Stimulated activated CD4-positive, alpha-beta T cell treated with anti-CD3 and anti-CD28 coated beads, Interleukin-2, amount 100 ng/mL, for 48 hours (primary cell): Measurements from ENCODE around the gene RASGRP2.

ENCODE experiments used
- DNase-seq, 2 donors: peaks; one replicate each; pipeline ENCODE4 v3.0.0-alpha.2; 2020

Gene RASGRP2

DNA sequence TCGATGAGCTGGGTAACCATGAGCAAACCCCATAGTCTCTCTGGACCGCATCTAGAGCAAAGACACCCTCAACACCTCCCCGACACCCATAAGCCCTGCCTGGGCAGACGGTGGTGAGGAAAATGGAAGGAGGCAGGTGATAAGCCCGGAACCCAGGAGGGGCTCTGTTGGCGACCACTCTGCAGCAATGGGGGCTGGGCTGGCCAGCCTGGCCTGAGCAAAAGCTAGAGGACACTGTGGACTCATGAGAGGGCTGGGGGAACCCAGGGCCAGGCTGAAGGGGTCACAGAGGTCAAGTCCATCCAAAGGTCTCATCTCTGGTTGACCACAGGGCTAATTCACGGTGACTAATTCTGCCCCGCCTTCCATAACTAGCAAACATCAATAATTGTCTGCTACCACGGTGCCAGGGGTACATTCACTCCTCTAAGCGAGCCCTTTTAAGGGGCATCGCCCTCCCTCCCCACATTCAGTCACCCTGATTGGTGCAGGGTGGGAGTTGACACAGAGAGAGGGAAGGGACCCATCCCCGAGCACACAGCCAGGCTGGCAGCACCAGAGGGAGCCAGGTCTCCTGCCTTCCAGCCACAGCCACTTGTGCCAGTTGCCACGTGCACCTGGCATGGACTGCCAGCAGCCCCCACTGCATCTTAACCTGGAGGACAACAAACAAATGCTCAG, 11.9 kb upstream of the RASGRP2 start:
- DNase-seq, result no peak

DNA sequence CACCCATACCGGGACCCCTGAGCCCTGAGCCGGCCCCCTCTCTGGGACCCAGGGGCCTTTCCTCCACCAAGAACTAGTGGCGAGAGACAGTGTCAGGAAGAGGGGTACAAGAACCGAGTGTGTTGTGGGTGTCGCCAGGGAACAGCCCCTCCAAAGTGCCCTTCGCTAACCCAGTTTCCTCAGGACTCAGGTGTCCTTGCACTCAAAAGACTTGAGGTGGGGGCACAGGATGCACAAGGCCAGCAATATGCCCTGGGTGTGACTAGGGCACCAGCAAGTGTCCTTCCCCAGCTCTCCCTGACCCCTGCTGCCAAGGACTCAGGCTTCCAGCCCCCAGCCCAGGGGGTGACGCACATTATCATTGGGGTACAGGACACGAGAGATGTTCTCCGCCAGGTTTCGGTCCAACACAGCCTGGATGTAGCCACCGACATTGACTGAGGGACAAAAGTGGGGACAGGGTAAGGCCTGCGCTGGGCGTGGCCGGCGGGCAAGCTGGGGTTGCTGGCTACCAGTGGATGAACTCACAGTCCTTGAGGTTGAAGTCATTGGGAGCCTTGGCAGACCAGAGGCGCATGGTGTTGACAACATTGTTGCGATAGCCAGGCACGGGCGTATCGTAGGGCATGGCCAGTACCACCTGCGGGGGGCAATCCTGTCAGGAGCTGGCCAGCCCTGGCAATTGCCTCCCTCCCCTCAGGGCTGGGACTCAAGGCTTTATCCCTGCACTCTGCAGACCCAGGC, 11.1 kb upstream of the RASGRP2 start:
- no peak for DNase-seq

DNA sequence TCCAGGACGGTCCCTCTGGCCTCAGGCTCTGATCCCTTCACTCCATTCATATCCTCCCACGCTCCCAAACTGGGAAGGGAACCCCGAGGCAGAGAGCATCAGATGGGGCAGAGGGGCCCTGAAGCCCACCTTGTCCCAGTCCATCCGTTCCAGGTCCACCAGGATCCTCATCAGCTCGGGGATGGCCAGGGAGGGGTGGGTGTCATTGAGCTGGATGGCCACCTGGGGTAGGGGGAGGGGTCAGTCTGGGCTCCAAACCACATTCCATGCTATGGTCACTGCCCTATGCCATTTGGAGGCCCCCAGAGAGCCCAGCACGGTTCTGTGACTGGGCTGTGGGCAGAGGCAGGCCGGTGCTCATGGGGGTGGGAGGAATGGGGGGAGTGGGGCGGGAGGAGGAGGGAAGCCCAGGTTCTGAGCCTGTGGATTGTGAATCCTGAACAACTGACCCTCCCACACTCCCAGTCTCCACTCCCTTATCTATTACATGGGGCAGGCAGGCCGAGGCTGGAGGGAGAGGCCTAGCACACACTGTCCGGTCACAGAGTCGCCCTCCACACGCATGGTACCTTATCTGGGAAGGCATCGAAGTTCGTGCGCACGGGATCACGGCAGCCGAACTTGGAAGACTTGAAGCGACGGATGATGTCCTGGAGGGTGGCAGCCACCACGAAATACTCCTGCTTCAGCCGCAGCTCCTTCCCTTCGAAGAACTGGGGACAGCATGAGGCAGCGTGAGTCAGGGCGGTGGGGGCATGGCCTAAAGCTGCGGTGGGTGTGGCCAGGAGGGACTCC, 10.4 kb upstream of the RASGRP2 start:
- no peak for DNase-seq

DNA sequence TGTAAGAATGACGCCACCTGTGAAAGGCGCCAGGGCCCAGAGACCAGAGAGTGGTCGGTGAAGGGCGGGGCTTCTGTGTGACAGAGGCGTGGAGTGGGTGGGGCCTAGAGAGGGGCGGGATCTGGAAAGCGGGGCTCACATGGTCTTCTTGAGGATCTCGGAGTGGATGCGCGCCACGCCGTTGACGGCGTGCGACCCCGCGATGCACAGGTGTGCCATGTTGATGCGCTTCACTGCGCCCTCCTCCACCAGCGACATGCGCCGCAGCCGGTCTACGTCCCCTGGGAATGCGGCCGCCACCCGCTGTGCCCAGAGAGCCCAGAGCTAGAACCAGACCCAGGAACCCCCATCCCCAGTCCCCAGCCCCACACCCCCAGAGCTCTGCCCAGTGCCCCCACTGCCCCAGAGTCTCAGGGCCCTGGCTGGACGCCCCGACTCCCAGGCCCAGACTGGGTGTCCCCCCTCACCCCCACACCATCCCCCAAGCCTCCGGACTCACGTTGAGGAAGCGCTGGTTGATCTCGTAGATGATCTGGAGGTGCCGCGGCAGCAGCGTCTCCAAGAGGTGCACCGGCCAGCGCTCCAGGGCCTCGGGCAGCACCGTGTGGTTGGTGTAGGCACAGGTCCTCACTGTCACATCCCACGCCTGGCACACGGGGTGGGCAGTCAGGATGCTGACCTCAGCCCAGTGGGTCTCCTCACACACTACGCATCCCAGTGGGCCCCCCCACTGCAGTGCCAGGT, 9.6 kb upstream of the RASGRP2 start:
- DNase-seq, result no peak

DNA sequence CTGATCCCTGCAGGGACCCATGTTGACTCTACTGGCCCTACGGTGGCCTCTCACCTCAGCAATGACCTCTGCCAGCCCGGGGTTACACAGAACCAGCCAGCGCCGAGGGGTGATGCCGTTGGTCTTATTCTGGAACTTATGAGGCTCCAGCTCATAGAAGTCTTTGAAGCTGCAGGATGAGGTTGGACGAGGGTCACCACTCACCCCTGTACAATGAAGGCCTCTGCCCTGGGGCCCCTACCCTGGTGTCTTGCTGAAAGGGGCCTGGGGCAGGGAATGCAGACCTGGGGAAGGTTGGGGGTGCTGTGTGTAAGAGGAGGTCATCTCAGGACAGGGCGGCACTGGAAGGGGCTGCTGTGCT, 9.1 kb upstream of the RASGRP2 start:
- no peak for DNase-seq

DNA sequence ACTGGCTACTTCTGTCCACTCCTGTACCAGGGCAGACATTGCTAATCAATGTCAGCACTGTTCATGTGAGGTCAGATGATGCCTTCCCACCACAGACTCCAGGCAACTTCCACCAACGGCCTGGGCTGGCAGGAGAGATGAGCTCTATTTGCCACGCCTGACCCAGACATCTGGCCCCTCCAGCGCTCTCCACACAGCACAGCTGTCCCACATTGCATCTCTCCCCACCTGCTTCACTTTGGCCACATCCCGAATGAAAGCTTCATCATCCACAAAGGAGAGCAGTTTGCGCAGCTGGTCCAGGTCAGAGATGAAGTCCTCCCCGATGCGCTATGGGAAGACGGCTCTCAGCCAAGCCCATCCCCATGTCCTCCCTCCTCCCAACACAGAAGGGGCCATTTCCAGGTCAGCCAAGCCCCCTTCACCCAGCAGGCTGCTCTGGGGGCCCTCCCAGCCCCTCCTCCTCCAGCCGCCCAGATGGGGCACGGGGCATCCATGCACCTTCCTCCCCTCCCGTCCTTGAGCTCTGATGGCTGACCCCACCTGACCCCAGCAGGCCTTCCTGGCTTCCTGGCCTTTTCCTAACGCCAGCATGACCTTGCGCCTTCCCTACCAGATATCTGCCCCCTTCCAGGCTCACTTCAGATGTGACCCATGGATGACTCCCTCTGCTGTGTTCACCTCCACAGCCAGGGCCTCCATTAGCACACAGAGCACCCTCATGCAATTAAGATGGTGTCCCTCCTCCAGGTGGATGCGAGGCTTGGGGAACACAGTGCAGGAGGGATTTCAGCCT, 8.4 kb upstream of the RASGRP2 start:
- no peak for DNase-seq

DNA sequence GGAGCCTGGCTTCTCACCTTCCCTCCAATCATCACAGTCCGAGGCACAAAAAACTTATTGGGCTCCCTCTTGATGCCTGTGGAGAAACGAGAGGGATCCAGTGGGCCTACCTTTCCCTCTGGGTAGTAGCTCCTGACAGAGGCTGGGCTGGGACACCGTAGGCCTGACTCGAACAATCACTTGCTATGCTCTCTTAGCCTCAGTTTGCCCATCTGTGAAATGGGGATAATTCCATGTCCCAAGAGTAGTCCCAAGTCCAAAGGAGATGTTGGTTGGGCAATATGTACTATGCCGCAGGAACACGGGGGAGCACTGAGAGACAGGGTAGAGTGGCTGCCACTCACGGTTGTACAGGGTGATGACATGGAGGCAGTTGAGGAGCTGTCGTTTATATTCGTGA, 7.6 kb upstream of the RASGRP2 start:
- no peak for DNase-seq

DNA sequence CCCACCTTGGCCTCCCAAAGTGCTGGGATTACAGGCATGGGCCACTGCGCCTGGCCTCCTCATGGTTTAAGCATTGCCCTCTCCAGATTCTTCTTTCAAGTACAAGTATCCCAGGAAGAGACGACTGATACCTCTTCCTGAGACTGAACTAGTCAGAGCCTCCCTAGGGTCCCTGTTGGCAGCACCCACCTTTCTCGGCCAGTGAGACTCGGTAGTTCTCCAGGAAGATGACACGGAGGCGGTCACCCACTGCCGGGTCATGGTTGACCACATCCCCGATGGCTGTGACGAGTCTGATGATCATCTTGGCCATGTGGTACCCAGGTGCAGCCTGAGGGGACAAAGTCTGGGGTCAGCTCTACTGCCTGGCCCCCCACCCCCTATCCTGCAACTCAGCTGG, 7.2 kb upstream of the RASGRP2 start:
- DNase-seq, result no peak

DNA sequence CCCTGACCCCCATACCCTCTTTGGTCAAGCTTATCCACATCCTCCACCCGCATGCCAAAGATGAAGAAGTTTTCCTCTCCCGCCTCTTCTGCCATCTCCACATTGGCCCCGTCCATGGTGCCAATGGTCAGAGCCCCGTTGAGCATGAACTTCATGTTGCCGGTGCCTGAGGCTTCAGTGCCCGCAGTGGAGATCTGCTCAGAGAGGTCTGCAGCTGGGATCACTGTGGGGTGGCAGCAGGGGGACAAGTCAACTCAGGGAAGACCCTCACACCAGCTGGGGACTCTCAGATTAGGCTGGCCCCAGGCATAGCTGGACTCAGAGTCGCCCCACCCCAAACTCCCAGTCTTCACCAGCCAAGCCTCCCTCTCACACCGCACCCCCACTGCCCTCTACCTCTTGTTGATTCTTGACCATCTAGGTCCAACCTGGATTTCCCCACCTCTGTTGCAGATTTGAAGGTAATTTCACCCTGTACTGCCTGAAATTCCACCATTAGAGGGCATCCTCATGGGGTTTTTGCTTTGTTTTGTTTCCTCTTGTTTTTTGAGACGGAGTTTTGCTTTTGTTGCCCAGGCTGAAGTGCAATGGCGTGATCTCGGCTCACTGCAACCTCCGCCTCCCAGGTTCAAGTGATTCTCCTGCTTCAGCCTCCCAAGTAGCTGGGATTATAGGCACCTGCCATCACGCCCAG, 6.6 kb upstream of the RASGRP2 start:
- no peak for DNase-seq

DNA sequence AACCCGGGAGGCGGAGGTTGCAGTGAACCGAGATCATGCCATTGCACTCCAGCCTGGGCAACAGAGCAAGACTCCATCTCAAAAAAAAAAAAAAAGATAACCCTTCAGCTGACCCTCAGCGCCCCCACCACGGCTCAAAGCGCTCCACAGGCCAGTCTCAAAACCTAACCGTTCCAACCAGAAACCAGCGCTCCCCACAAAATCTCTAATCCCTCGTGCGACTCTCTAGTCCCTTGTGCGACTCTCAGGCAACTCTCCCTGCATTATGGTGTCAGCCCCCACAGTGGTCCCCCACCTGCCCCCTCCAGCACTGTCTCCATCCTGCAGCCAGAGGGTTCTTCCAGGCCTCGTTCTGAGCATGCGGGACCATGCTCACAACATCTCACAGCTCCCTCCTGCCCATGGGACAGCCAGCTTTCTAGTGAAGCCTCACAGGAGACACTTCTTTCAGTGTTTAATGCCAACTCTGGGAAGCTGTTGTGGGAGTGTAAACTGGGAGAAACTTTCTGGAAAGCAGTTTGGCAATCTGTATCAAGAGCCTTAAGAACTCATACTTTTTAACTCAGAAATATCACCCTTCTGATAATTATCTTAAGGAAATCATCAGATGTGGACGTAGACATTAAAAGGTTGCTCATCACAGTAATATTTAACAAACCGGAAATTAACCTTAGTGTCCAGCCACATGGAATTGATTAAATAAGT, 4.2 kb upstream of the RASGRP2 start:
- DNase-seq, result no peak

DNA sequence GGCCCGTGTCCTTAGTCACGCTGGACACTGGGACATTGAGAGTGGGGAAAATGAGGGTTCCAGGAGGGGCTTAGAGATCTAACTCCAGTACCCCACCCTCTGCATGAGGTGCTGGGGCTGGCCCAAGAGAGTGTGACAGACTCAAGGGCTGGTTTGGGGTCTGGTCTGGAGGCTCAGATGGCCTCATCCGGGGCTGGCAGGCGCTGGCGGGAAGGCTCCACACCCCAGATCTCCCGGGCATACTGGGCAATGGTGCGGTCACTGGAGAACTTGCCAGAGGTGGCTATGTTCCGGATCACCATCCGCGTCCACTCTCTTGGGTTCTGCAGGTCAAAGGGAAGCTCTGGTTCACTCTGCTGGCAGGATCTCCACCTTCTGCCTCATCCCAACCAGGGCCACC, 2.5 kb upstream of the RASGRP2 start:
- no peak for DNase-seq

DNA sequence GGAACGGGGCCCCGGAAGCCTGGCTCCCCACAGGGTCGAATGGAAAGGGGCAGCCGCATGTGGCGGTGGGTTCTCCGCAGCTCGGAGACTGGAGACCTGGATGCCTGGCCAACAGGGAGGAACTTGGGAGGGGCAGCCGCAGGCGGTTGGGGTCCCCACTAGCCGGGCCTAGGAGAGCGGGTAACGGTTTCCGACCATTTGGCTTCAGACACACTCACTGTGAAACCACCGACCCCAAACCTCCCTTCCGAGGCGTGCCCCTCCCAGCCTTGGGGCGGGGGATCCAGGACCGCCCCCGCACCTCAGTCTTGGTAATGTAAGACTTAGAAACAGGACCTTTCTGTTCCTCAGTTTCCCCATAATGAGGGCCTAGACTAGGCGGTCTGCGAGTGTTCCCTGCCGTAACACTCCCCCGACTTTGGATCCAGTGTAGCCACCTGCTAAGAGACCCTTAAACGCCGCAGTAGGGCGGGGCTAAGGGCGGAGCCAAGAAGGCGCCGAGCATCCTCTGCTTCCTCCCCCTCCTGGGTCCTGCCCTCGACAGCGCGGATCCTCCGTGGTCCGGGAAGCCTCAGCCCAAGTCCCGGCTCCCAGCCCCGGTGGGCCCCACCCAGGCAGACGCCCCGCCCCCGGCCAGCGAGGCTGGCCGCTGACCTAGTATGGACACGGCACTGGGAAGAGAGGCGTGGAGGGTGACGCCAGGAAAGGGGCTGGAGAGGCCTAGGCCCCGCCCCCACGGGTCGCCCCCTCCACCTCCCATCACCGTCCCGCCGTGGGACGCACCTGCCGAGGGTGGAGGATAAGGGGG, 1.8 kb upstream of the RASGRP2 start:
- no peak for DNase-seq

DNA sequence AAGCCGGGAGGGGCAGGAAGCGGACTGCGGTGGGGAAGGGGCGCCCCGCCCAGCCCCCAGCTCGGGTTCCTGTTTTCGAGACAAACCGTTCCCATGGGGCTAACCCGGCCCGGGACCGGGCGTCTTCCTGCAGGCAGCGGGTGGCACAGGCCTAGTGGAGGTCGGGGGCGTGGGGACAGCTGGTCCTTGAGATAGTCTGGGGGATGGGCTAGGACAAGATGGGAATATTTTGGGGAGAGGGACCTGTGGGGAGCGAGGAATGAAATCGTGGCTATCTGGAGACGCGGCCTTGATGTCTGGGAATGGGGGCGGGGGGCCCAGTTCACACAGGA, 1.2 kb upstream of the RASGRP2 start:
- no peak for DNase-seq

DNA sequence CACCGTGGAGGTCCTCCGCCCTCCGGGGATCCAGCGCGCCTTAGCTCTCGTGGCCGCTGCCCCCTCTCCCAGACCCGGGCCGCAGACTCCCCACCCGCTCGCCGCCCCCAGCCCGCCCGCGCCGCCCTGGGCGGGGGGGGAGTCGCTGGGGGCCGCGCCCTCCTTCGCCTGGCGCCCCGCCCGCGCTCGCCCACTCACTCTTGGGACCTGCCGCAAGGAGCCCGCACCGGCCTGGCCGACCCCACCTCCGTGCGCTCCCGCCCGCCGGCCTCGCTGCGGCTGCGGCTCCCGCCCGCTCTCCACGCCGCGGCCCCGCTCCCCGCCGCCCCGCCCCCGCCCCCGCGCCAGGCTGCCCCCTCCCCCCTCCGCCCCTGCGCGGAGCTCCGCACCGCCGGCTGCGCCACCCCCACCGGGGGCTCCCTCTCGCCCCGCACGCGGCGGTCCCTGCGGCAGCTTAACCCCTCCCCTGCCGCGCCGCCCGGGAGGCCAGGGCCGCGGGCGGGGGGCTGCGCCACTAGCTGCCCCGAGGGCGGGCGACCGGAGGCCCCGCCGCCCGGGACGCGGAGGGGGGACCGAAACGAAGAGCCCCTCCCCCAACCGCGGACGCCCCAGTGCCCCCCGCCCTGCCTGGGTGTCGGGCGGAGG, 724 bp upstream of the RASGRP2 start:
- no peak for DNase-seq

DNA sequence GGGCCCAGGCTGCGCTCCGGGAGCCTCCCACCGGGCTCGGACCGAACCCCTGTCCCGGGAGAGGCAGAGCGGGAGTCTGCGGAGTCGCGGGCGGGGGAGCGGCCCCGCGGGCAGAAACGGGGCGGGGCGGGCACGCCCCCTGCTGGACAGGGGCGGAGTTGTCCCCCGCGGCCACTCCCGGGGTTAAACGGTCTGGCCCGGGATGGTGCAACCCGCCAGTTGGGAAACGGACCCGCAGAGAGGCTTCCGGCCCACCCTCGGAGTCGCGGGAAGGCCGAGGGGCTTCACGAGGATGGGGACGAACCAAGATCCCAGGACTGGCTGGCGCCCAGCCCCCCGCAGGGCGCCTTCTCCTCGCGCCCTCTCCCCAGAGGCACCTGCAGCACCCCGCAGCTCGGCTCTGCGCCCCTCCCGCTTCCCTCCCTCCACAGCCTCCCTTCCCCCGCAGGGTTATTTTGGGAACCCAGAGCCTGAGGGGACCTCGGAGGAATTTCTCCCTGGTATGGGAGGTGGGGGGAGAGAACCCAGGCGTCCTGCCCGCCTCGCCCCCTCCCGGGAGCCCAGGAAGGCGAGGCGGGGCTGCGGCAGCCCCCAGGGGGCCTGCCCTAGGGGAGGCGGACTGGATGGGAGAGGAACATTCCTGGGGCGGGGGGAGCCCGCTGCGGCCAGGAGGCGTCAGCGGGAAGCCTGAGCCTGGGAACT, 902 bp downstream of the RASGRP2 start:
- DNase-seq, result peak; percentile 73 to 84

DNA sequence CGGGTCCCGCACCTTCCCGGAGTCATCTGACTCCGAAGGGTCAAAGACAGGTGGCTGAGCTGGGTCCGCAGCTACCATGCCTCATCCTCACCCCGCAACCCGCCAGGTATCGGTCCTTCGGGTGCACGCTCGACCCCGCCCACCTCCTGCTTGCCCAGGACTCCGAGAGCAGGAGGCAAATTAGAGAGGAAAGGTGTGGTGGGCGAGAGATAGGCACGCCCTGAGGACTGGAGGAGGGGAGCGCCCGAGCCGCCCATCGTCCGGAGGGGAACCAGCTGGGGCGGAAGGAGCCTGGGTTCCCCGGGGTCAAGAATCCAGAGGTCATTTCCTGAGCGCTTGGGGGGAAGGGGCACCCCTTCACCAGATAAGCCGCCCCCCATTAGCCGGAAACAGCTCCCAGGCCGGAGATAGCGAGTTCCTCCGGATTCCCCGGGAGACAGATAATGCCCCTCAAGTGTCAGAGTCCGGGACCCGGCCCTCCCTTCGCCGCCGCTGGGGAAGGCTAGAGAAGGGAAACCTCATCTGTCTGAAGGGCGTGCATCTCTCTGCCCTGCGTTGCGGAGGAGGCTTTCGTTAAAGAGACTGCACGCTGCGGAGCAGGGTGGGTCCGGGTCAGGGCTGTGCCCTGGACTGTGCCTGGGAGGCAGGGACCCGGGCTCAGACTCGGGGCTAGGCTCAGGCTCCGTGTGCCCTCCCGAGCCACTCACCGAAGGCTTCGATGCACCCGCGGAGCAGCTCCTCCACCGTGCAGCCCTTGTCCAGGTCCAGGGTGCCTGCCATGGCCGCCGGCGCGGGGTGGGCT, 1.7 kb downstream of the RASGRP2 start:
- DNase-seq, result no peak

DNA sequence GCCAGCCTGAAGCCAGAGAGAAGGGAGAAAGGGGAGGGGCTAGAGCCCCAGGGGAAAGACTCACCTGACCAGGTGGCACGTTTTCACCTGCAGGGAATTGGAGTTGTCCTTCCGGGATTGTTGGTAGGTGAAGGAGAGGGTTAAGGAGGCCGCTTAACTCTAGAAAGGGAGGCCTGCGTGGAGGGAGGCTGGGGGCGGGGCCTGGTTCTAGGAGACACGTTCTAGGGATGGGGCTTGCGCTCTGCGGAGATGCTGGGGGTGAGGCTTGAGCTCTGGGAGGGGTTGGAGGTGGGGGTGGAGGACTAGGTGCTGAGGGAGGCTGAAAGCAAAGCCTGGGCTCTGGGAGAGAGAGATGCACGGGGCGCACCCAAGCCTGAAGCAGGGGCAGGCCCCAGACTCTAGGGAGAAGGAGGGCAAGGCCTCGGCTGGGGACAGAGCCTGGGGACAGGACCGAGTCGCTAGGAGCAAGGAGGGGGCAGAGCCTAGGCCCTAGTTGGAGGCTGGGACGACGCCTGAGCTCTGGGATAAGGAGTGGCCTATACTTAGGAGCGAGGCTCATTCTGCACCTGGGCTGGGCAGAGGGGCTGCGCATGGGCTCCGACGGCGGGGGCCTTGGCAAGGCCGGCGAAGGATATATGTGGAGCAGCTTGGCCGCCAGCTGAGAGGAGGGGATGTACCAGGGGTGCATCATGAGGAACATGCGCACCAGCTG, 2.4 kb downstream of the RASGRP2 start:
- no peak for DNase-seq

DNA sequence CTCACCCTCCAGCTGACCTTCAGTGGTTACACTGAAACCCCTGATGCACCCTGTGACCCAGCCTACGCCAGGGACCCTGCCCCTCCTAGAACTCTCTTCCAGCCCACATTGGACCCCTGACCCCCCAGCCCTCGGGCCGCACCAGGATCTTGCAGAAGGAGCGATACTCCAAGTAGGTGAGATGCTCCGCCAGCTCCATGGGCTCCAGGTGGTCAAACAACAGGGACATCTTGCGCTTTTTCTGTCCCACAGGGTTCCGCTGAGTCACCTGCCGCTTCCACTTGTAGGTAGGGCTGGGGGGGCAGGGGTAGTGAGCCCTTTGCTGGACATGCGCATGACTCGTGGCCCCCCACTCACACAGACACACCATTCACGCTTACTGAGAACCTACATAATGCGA, 4.1 kb downstream of the RASGRP2 start:
- DNase-seq, result no peak
